Measurements from ENCODE around the gene SEC11C. TPM values are rescaled to one million over a fixed set of nuclear protein-coding genes. Genes with fewer than 3 reads are reported as not detected.

The SEC11C gene
- total and polyA plus RNA-seq, 2 of the 8 experiments (the other 6 are each of a cell fraction or from before 2014, with no cell fraction given) = 27.1 to 59.3 TPM

- peak overlapping the region; percentile 27; the same call in 1 of the 2 replicates for H2AFZ ChIP-seq (ENCODE audit: low read length)
- no peaks in the 10 kb centered on the region for H3K9me3 ChIP-seq (ENCODE audit: insufficient read depth in 2 of 2, low read depth in 1 of 2, low read length in 1 of 2)
- CTCF ChIA-PET (ENCODE audit: partially characterized antibody) = interaction anchor here (0.7 kb wide), 1 partner anchor 9 kb away, joined by 3 read pairs; no protein-coding TSS in a partner anchor
- no peak for TF ChIP-seq SRF (IDR thresholded peaks at IDR 0.05; ENCODE audit: low read depth, low read length)
- TF ChIP-seq GTF2F1 (IDR thresholded peaks at IDR 0.05; ENCODE audit: borderline replicate concordance, low read depth, low read length) = no peak
- no peak for TF ChIP-seq KDM4A (IDR thresholded peaks at IDR 0.05; ENCODE audit: low read depth, low read length, severe bottlenecking)
- no peak for TF ChIP-seq CTBP2 (IDR thresholded peaks at IDR 0.05; ENCODE audit: borderline replicate concordance, insufficient read depth, insufficient read length, low read length)
- POLR2A ChIA-PET (ENCODE audit: partially characterized antibody) = interaction anchor here (2.0 kb wide), 1 partner anchor 16 kb away, joined by 5 read pairs; no protein-coding TSS in a partner anchor
- no peaks in the 10 kb centered on the region for H3K79me1 ChIP-seq (ENCODE audit: low read depth, low read length)
- no peak for FAIRE-seq
- H3K4me2 ChIP-seq (ENCODE audit: insufficient read depth in 1 of 2, low read depth in 2 of 2, low read length in 2 of 2) = no peak overlapping the region
- H4K5ac ChIP-seq (ENCODE audit: insufficient read length, low read depth, low read length) = no peak overlapping the region
- H3K18ac ChIP-seq (ENCODE audit: extremely low read depth, low read length) = no peak overlapping the region
- no peak for DNase-seq (ENCODE audit: low read depth in 1 of 2, low spot score in 2 of 2)
- no peaks in the 10 kb centered on the region for H3K36me3 ChIP-seq (ENCODE audit: control insufficient read depth in 2 of 4, insufficient read depth in 4 of 4, low read length in 3 of 4)
- no peaks in the 10 kb centered on the region for H3K4me1 ChIP-seq (replicated peaks in 1 of 4; ENCODE audit: control insufficient read depth in 3 of 4, insufficient read depth in 4 of 4, low read length in 3 of 4)
- H3K79me2 ChIP-seq (ENCODE audit: control insufficient read depth in 1 of 2, insufficient read depth in 2 of 2, low read length in 2 of 2) = no peaks in the 10 kb centered on the region
- no peak overlapping the region for H2BK120ac ChIP-seq (replicated peaks; ENCODE audit: low read depth, low read length)
- H2BK20ac ChIP-seq (ENCODE audit: low read length) = no peak overlapping the region
- no peak overlapping the region for H2BK15ac ChIP-seq (ENCODE audit: low read length)
- H3K56ac ChIP-seq (replicated peaks; ENCODE audit: insufficient read length, low read depth, low read length) = no peak overlapping the region
- H2AK5ac ChIP-seq (ENCODE audit: low read depth, low read length) = no peak overlapping the region
- H3K27ac ChIP-seq (ENCODE audit: low read depth, low read length) = no peak overlapping the region
- 93% methylated on average over 9 of the region's 9 CpGs; no CpG with 5 or more reads in 1 of the 2 experiments for WGBS, 2 experiments (ENCODE audit: extremely low coverage in 1 of 2, insufficient coverage in 1 of 2, insufficient read length in 1 of 2, insufficient replicate concordance in 2 of 2, low coverage in 1 of 2, low lambda C conversion rate in 2 of 2, missing lambda C conversion rate in 1 of 2)
- no peaks in the 10 kb centered on the region for H3K27me3 ChIP-seq (replicated peaks in 1 of 4; ENCODE audit: control insufficient read depth in 3 of 4, extremely low read depth in 1 of 4, insufficient read depth in 3 of 4, low read length in 3 of 4)
- no peak overlapping the region for H3K4me3 ChIP-seq (ENCODE audit: extremely low read depth in 1 of 4, insufficient read depth in 2 of 4, low read depth in 3 of 4, low read length in 4 of 4)
- H2BK5ac ChIP-seq (ENCODE audit: low read depth, low read length) = no peak overlapping the region
- H4K20me1 ChIP-seq (replicated peaks in 1 of 2; ENCODE audit: control insufficient read depth in 1 of 2, insufficient read depth in 2 of 2, low read length in 2 of 2) = no peaks in the 10 kb centered on the region
- H2BK12ac ChIP-seq (ENCODE audit: low read depth, low read length) = no peak overlapping the region
- H3K4ac ChIP-seq (replicated peaks; ENCODE audit: insufficient read length, low read depth, low read length) = no peak overlapping the region
- no peak overlapping the region for H3K23ac ChIP-seq (ENCODE audit: insufficient read length)
- H3K23me2 ChIP-seq (ENCODE audit: low read depth, low read length) = no peaks in the 10 kb centered on the region
- no peak overlapping the region for H3K9ac ChIP-seq (replicated peaks in 1 of 4; ENCODE audit: extremely low read depth in 1 of 4, low read depth in 3 of 4, low read length in 3 of 4)
- no peak overlapping the region for H4K8ac ChIP-seq (ENCODE audit: extremely low read depth, insufficient read depth, low read length)
- no peak overlapping the region for H4K91ac ChIP-seq (replicated peaks; ENCODE audit: insufficient read length, low read length)
- H3K14ac ChIP-seq (ENCODE audit: insufficient read length) = no peak overlapping the region
Measured at GRCh38 chr18:59180150-59180845, 40.6 kb downstream of the SEC11C start.
